ENCODE data around the gene NOTCH2.
"Not testable (repeated sequence)": the region's sequence is repeated elsewhere in the genome, so short reads cannot be mapped to it uniquely, and the experiment has no call there.

GRCh38 chr1:120109656-120110055 is 40.2 kb upstream of the NOTCH2 start:
- TF ChIP-seq JUND (IDR thresholded peaks at IDR 0.05); CTCF (IDR thresholded peaks at IDR 0.05; ENCODE audit: low read depth, low read length, missing input control); RXRA (IDR thresholded peaks at IDR 0.05); REST (IDR thresholded peaks at IDR 0.05); YY1 (IDR thresholded peaks at IDR 0.05); GABPA (IDR thresholded peaks at IDR 0.05 in 1 of 2, conservative IDR thresholded peaks at IDR 0.05 in 1 of 2); ZBTB33 (IDR thresholded peaks at IDR 0.05); RAD21 (IDR thresholded peaks at IDR 0.05); TAF1 (conservative IDR thresholded peaks at IDR 0.05); MAX (IDR thresholded peaks at IDR 0.05); EGR1 (IDR thresholded peaks at IDR 0.05; ENCODE audit: low read depth in 2 of 2); HNF4G (IDR thresholded peaks at IDR 0.05); FOXA1 (IDR thresholded peaks at IDR 0.05): not testable (repeated sequence)
